Bronchial epithelial cell (primary cell): Measurements from ENCODE around the gene COX6A2. TPM values are rescaled to one million over a fixed set of nuclear protein-coding genes. Genes with fewer than 3 reads are reported as not detected.

Experiments
- DNase-seq: peaks from one replicate; pipeline ENCODE4 v3.0.0-alpha.2; 2010; ENCODE audit warnings: low read depth
- FAIRE-seq: peaks from 2 replicates; lab custom pipeline; 2011; peaks lifted over from hg19 to GRCh38; lab: Jason Lieb, UNC
- H3K27me3 ChIP-seq: 2 replicates; pipeline ENCODE4 v1.5.1; 2011; ENCODE audit warnings: low read length; ENCODE audit not compliant: control insufficient read depth, insufficient read depth
- H3K36me3 ChIP-seq: 2 replicates; pipeline ENCODE4 v1.5.1; 2011; ENCODE audit warnings: low read length; ENCODE audit not compliant: control insufficient read depth, insufficient read depth
- H3K4me3 ChIP-seq: 2 replicates; pipeline ENCODE4 v1.5.1; 2011; ENCODE audit warnings: mild to moderate bottlenecking, low read depth, low read length, control low read depth
- total RNA-seq: library from RNA; depleted of rRNA; stranded (reverse); fragments of >200 nt; gene quantifications from 2 replicates; pipeline ENCODE4 v1.2.1, GENCODE V29; 2014
- TF ChIP-seq, protein P1 (sequence below): IDR thresholded peaks from 2 replicates; pipeline ENCODE4 v1.5.1; 2011; ENCODE audit warnings: mild to moderate bottlenecking, moderate library complexity, low read length, control low read depth, inconsistent platforms; ENCODE audit not compliant: insufficient read depth, severe bottlenecking

Gene COX6A2
- total RNA-seq, 1 donor from 2014 or later: not detected

GRCh38 chr16:31435341-31436220 lies 7.4 kb upstream of the COX6A2 start:
- Histone ChIP-seq H3K36me3 (no peaks in the 10 kb centered on the region), H3K27me3 (no peaks in the 10 kb centered on the region), H3K4me3 (no peak overlapping the region)
- no peak for FAIRE-seq
- TF ChIP-seq, protein P1, sequence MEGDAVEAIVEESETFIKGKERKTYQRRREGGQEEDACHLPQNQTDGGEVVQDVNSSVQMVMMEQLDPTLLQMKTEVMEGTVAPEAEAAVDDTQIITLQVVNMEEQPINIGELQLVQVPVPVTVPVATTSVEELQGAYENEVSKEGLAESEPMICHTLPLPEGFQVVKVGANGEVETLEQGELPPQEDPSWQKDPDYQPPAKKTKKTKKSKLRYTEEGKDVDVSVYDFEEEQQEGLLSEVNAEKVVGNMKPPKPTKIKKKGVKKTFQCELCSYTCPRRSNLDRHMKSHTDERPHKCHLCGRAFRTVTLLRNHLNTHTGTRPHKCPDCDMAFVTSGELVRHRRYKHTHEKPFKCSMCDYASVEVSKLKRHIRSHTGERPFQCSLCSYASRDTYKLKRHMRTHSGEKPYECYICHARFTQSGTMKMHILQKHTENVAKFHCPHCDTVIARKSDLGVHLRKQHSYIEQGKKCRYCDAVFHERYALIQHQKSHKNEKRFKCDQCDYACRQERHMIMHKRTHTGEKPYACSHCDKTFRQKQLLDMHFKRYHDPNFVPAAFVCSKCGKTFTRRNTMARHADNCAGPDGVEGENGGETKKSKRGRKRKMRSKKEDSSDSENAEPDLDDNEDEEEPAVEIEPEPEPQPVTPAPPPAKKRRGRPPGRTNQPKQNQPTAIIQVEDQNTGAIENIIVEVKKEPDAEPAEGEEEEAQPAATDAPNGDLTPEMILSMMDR: no peak
- DNase-seq: no peak

DNA sequence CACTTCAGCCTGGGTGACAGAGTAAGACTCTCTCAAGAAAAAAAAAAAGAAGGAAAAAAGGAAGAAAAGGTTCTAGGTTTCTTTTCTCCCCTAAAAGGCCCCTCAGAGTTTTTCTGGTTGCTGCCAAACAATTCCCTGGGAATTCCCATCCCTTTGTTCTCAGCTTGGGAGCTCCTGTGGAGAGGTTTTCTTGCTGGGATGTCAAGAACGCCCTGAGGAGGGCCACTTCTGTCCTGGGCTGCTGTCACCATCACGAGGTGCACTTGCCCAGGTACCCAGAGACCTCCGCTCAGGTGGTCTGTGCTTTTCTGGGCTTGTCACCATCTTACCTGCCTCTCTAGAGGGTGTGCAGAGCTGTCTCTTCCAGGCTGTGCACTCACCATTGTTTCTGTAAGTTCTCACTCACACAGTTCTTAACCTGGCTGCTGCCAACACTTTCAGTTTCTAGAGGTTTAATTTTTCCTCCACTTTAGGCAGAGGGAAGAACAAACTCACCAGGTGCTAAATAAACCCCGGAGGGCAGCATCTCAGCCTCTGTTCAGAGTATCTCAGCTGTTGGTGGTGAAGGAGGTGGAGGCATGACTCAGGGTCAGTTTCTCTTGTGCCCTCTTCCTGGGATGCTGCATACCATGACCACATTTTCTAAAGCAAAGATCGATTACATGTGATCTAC lies 2.4 kb upstream of the COX6A2 start:
- DNase-seq: peak; percentile 34
- TF ChIP-seq, protein P1: no peak
- Histone ChIP-seq H3K27me3 (no peaks in the 10 kb centered on the region), H3K4me3 (no peak overlapping the region), H3K36me3 (no peaks in the 10 kb centered on the region)
- FAIRE-seq: no peak

GRCh38 chr16:31429796-31430195 lies 1.6 kb upstream of the COX6A2 start:
- no peak for FAIRE-seq
- Histone ChIP-seq H3K36me3 (no peaks in the 10 kb centered on the region), H3K4me3 (no peak overlapping the region), H3K27me3 (no peaks in the 10 kb centered on the region)
- TF ChIP-seq, protein P1: no peak
- no peak for DNase-seq

DNA sequence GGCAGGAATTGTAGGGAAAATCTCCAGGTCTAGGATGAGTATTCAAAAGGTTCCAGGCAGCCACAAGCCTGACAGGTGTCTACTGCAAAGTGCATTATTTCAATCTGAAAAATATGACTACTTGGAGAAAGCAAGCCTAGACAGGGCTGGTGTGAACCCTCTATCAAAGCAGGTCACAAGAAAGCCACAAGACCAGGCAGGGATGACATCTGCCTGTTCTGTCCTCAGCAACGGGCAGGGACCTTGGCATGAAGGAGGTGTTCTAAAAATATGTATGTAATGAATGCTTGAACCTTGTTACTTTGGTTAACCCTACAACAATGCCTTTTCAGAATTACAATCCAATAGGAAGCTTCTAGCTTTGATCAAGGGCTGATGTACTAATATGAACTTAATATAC lies 1.2 kb upstream of the COX6A2 start:
- DNase-seq (no peak), FAIRE-seq (no peak)
- Histone ChIP-seq H3K4me3 (no peak overlapping the region), H3K36me3 (no peaks in the 10 kb centered on the region), H3K27me3 (no peaks in the 10 kb centered on the region)
- TF ChIP-seq, protein P1: no peak

GRCh38 chr16:31428638-31429247 lies 583 bp upstream of the COX6A2 start:
- TF ChIP-seq, protein P1: no peak
- FAIRE-seq (no peak), DNase-seq (peak; percentile 66)

More at GRCh38 chr16:31428638-31429247, 583 bp upstream of the COX6A2 start:
- Histone ChIP-seq H3K36me3 (no peaks in the 10 kb centered on the region), H3K27me3 (no peaks in the 10 kb centered on the region), H3K4me3 (no peak overlapping the region)
